Right renal pelvis (tissue), 4 donors: ENCODE results near the gene NOM1. TPM values are rescaled to one million over a fixed set of nuclear protein-coding genes. Genes with fewer than 3 reads are reported as not detected.
"Not testable (repeated sequence)": the region's sequence is repeated elsewhere in the genome, so short reads cannot be mapped to it uniquely, and the experiment has no call there.

Experiments used
- DNase-seq, 4 donors: peaks; one replicate each; pipeline ENCODE4 v3.0.0-alpha.2; 2013; ENCODE audit warnings: low read depth in 4 of 4, low spot score in 3 of 4, missing footprints in 1 of 4
- polyA plus RNA-seq, 4 donors: library from polyadenylated mRNA; unstranded; fragments of 120-200 nt; gene quantifications; one replicate each; pipeline ENCODE4 v1.2.1, GENCODE V29; 2013; ENCODE audit not compliant: insufficient read length in 4 of 4

The NOM1 gene
- polyA plus RNA-seq, 4 donors: 14.8 to 19.8 (median 17.1) TPM

DNA sequence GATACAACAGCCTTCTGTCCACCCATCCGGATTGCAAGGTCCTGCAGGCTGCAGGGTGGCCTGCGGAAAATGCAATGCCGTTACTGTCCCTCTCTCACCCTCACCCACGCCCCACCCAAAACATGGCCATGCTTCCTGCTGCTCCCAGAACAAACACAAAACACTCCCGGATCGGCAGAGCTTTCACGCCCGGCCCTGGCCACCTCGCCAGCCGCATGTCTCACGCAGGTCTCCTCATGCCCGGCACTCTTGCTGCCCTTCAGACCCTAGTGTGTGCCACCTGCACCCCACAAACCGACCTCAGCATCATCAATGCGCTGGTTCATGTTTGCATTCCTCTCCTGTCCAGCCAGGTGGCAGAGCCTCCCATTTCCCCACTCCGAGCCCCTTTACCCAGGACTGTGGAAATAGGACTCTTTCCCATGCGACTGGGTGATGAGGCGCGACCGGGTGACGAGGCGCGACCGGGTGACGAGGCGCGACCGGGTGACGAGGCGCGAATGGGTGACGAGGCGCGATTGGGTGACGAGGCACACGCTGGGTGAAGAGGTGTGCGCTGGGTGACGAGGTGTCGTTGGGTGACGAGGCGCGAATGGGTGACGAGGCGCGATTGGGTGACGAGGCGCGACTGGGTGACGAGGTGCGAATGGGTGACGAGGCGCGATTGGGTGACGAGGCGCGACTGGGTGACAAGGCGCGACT lies 8.9 kb upstream of the NOM1 start:
- no peak for DNase-seq

GRCh38 chr7:156941393-156942182 lies 7.9 kb upstream of the NOM1 start:
- no peak for DNase-seq

DNA sequence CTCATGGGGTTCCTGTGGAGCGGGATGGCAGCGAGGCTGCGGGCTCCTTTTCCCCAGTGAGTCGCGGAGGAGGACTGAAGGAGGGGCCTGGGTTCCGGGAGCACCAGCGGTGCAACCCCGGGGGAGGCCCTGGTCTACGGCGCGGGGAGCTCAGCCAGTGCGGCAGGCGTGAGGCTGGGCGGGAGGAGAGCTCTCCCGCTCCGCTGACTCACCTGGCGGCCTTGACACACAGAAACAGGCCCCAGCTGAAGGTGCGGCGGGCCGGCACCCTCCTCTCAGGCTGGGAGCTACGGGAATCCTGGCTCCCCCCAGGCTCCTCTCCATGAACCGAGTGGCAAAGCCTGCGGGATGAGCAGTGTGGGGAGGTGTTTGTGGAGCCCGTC lies 6.8 kb upstream of the NOM1 start:
- DNase-seq: no peak

DNA sequence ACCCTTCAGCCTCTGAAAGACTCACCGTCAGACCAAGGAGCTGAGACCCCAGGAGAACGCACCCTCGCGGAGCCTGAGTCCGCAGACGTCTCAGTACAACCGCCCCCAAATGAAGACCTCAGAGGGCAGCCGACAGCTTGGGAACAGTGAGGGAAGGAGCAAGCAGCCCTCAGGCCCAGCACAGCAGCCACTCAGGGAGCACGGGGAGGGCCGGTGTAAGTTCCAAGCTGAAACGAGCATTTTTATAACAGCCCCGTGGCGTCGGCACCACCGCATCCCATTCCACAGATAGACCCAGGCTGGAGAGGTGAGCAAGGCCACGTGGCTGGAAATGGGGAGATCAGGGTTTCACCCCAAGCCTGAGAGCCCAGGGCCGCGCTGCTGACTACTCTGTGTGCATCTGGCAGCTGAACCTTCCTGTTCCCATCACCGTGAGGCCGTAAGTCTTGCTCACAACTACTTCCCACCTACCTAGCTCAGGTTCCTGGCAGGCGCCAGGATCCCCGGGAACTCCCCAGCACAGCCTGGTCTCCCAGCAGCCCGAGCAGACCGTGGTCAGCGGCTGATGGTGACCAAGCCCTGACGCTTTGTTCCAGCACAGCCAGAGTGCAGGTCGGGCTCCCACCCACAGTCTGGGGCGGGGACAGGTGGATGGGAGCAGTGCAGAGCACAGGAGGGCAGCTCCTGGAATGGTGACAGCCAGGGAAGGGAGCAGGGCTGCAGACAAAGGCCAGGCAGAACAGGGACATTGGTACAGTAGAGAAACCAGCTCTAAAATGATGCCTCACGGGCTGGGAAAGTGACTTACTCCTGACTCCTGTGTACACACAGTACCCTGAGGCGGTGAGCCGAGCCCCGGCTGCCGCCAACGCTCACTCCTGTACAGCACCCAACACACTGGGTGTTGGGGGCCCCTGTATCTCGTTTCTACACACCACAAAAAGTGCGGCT lies 6.1 kb upstream of the NOM1 start:
- DNase-seq: no peak

DNA sequence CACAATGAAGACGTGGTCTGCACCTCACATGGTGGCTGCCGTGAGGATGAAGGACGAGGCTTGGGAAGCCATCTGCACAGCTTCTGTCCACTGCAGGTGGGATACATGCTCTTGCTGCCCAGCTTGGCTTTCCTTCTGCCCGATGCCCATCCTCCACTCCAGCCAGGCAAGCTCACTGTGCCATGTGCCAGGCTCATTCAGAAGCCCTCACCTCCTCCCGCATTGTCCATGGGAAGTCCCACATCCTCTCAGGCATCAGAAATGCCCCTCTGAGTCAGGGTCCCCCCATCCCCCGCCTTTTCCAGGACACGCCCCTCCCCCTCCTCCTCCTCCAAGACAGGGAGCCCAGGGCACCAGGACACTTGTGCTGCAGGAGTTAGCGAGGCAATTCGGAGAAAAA lies 4.6 kb upstream of the NOM1 start:
- DNase-seq: no peak

GRCh38 chr7:156947120-156947843 lies 2.2 kb upstream of the NOM1 start:
- no peak for DNase-seq

DNA sequence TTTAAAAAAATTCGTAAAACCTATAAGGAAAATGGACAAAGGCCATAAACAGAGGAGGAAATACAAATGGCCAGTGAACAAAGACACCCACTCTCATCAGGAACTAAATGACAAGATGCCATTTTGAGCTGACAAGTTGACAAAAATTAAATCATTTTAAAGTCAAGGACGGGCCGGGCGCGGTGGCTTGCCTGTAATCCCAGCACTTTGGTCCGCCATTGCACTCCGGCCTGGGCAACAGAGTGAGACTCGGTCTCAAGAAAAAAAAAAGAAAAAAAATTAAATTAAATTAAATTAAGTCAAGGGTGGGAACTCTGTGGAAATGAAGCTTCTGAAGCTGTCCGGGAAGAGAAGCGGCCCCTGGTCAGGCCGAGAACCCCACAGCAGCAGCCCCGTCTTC lies 1.2 kb upstream of the NOM1 start:
- DNase-seq: no peak

DNA sequence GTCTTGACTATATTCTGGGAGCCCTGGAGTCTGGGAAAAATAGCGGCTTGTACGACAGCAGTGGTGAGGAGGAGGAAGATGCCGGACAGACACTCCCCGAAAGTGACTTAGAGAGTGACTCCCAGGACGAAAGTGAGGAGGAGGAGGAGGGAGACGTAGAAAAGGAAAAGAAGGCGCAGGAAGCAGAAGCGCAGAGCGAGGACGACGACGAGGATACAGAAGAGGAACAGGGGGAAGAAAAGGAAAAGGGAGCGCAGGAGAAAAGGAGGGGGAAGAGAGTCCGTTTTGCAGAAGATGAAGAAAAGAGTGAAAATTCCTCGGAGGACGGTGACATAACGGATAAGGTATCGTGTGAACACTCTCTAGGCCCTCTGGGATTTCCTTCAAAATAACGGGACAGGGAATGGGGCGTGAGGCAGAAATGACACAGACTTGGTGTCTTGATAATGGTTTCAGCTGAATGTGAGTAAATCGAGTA lies 908 bp downstream of the NOM1 start:
- DNase-seq: no peak

DNA sequence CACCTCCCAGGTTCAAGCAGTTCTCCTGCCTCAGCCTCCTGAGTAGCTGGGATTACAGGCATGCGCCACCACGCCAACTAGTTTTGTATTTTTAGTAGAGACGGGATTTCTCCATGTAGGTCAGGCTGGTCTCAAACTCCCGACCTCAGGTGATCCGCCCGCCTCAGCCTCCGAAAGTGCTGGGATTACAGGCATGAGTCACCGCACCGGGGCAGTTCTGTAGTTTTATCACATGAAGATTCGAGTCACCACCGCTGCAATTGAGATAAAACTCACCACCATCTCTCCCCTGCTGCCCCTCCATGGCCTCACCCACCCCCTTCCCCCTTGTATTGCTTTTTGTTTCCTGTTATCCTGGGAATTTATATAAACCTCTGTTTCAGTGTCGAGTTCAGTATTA lies 3.7 kb downstream of the NOM1 start:
- DNase-seq: not testable (repeated sequence)

GRCh38 chr7:156954941-156955340 lies 5.4 kb downstream of the NOM1 start:
- no peak for DNase-seq

DNA sequence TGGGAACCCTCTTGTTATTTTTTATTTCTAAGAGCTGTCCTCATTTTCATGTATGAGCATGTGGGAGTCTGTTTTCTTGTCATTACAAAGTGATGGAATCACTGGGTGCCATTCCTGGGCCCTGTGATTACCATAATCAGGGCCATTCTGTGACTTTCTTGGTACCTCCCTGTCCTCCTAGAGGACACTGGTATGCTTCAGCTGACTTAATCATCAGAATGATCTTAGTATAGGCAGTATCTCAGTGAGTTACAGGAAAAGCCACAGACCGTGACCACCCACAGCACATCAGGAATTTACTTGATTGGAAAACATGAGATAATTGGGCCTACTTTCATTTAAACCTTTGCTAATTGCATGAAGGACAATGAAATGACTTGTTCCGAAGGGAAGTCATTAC lies 7.2 kb downstream of the NOM1 start:
- no peak for DNase-seq

DNA sequence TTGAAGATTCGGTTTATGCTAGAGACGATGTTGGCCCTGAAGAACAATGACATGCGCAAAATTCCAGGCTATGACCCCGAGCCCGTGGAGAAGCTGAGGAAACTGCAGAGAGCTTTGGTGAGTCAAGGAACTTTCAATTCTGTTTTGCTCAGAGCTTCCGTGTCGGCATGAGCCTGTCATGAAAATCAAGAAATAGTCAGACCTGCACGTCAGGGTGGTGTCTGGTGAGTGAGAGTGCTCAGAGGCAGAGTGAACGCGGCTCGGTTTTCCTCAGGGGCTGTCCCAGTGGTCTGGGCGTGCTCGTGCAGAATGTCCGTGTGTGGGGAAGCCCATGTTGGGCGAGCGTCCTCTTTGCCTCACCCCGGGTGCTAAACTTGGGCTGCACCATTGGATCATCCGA lies 12.6 kb downstream of the NOM1 start:
- no peak for DNase-seq

GRCh38 chr7:156962897-156963296 lies 13.4 kb downstream of the NOM1 start:
- DNase-seq: no peak

GRCh38 chr7:156963472-156963871 lies 14.0 kb downstream of the NOM1 start:
- no peak for DNase-seq

GRCh38 chr7:156964971-156965370 lies 15.5 kb downstream of the NOM1 start:
- DNase-seq: no peak

- no peak for DNase-seq
Observed at GRCh38 chr7:156966387-156966786, 16.9 kb downstream of the NOM1 start.

DNA sequence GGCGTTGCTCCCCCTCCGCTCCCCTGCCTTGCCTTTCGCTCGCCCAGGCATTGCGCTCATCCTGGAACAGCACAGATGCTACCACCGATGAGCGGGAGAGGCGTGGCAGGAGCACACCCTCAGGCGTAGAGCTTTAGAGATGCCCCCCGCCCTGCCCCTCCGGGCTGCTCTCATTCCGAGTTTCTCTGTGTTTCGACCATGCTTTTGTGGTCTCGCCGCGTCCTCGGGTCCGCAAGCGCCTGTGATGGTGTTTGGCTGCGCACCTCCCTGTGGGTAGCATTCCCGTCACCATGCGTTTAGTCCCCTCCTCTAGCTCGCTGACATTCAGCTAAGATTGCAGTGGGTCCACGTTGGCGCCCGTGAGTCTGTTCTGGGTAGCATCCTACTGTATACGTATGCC lies 18.7 kb downstream of the NOM1 start:
- no peak for DNase-seq

DNA sequence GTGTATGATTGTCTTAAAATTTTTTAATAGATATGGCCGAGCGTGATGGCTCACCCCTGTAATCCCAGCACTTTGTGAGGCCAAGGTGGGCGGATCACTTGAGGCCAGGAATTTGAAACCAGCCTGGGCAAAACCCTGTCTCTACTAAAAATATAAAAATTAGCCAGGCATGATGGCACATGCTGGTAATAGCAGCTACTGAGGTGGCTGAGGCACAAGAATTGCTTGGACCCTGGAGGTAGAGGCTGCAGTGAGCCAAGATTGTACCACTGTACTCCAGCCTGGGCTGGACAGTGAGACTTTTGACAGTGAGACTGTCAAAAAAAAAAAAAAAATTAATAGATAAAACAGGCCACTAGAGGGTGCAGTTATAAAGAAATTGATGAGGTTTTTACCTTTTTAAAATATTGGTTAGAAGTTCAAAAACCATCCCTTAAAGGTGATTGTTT lies 20.5 kb downstream of the NOM1 start:
- DNase-seq: no peak

GRCh38 chr7:156975620-156976019 lies 26.1 kb downstream of the NOM1 start:
- DNase-seq: no peak

GRCh38 chr7:156979007-156979606 lies 29.6 kb downstream of the NOM1 start:
- DNase-seq: no peak
